SH-SY5Y (cell line): Measurements from ENCODE around the gene PUM1.

Experiments
- GATA2 ChIP-seq: IDR thresholded peaks from 2 replicates; pipeline ENCODE4 v1.6.1; 2011; ENCODE audit warnings: mild to moderate bottlenecking, low read depth, low read length
- GATA3 ChIP-seq: IDR thresholded peaks from 2 replicates; pipeline ENCODE4 v1.6.1; 2011; ENCODE audit warnings: low read depth, mild to moderate bottlenecking, low read length, moderate library complexity

The PUM1 gene

GRCh38 chr1:30975217-30975616, 90.3 kb downstream of the PUM1 start:
- TF ChIP-seq GATA3, result no peak
- no peak for TF ChIP-seq GATA2

GRCh38 chr1:30974536-30974935, 91.0 kb downstream of the PUM1 start:
- TF ChIP-seq GATA2, result no peak

- TF ChIP-seq GATA3 (no peak), GATA2 (no peak)
These were observed 94.0 kb downstream of the PUM1 start for GRCh38 chr1:30971496-30971895.

GRCh38 chr1:30969903-30970302, 95.6 kb downstream of the PUM1 start:
- TF ChIP-seq GATA3 (no peak), GATA2 (no peak)

GRCh38 chr1:30968220-30968971, 97.1 kb downstream of the PUM1 start:
- TF ChIP-seq GATA2, result no peak
- TF ChIP-seq GATA3, result no peak

GRCh38 chr1:30966690-30967369, 98.7 kb downstream of the PUM1 start:
- TF ChIP-seq GATA2, result no peak
- no peak for TF ChIP-seq GATA3

GRCh38 chr1:30965924-30966599, 99.5 kb downstream of the PUM1 start:
- TF ChIP-seq GATA3, result no peak
- TF ChIP-seq GATA2, result no peak

- no peak for TF ChIP-seq GATA2
- TF ChIP-seq GATA3, result no peak
These were observed 100.8 kb downstream of the PUM1 start for GRCh38 chr1:30964706-30965105.

GRCh38 chr1:30962609-30963508, 102.7 kb downstream of the PUM1 start:
- no peak for TF ChIP-seq GATA2

- no peak for TF ChIP-seq GATA3
- no peak for TF ChIP-seq GATA2
These were observed 107.8 kb downstream of the PUM1 start for GRCh38 chr1:30957560-30958222.

- TF ChIP-seq GATA3 (no peak), GATA2 (no peak)
These were observed 110.0 kb downstream of the PUM1 start for GRCh38 chr1:30955448-30956015.

- TF ChIP-seq GATA2 (no peak), GATA3 (no peak)
These were observed 111.8 kb downstream of the PUM1 start for GRCh38 chr1:30953685-30954084.

GRCh38 chr1:30952098-30952497, 113.4 kb downstream of the PUM1 start:
- no peak for TF ChIP-seq GATA2
- TF ChIP-seq GATA3, result no peak

GRCh38 chr1:30950700-30951099, 114.8 kb downstream of the PUM1 start:
- TF ChIP-seq GATA2 (no peak), GATA3 (no peak)
